Right lobe of liver (tissue), 6 donors: ENCODE results near the gene TBC1D7. TPM values are rescaled to one million over a fixed set of nuclear protein-coding genes. Genes with fewer than 3 reads are reported as not detected.

Source experiments
- ATAC-seq, 4 donors: fragments of 200-7000 bp; cut with Tn5 transposase; one replicate each; pipeline ENCODE4 v1.9.1; 2020; ENCODE audit warnings: mild to moderate bottlenecking in 4 of 4, moderate library complexity in 4 of 4
- DNase-seq, 3 donors: peaks; one replicate each; pipeline ENCODE4 v3.0.0-alpha.2; 2020
- H3K27ac ChIP-seq, 3 donors: fragments of 200-600 bp; one replicate each; pipeline ENCODE4 v1.8.0; 2022
- H3K27me3 ChIP-seq, 2 donors: fragments of 200-600 bp; one replicate each; pipeline ENCODE4 v1.8.0; 2022
- H3K36me3 ChIP-seq, 4 donors: fragments of 200-600 bp; sonication (generic) in 1 of 4; one replicate each; pipeline versions ENCODE4 v1.5.1 to v1.8.0; 2017 to 2022; ENCODE audit warnings: control low read depth in 1 of 4
- H3K4me1 ChIP-seq, 4 donors: fragments of 200-600 bp; sonication (generic) in 1 of 4; one replicate each; pipeline versions ENCODE4 v1.5.1 to v1.8.0; 2017 to 2022; ENCODE audit warnings: control low read depth in 1 of 4
- H3K4me3 ChIP-seq, 3 donors: fragments of 200-600 bp; one replicate each; pipeline ENCODE4 v1.8.0; 2022
- H3K9me3 ChIP-seq, 4 donors: fragments of 200-600 bp; sonication (generic) in 1 of 4; one replicate each; pipeline versions ENCODE4 v1.5.1 to v1.8.0; 2017 to 2022; ENCODE audit warnings: control low read depth in 1 of 4
- CTCF ChIP-seq, 4 donors: fragments of 200-600 bp in 3 of 4; fragments of 450-650 bp in 1 of 4; IDR thresholded peaks; one replicate each; pipeline versions ENCODE4 v1.5.1 to v1.8.0; 2016 to 2022; ENCODE audit warnings: antibody characterized with exemption in 4 of 4, mild to moderate bottlenecking in 2 of 4
- POLR2A ChIP-seq: fragments of 450-650 bp; IDR thresholded peaks from one replicate; pipeline ENCODE4 v1.6.1; 2017; ENCODE audit warnings: antibody characterized with exemption, mild to moderate bottlenecking
- WGBS: methylation state at CpG from one replicate; pipeline ENCODE4 v1.1.6; 2018; ENCODE audit warnings: low coverage, low lambda C conversion rate; ENCODE audit not compliant: insufficient coverage; ENCODE audit errors: missing lambda C conversion rate; 5-methylcytosine and 5-hydroxymethylcytosine counted together
- intact Hi-C, 2 donors: fragments of 100-400 bp; cut with DNase I; formaldehyde crosslinking; loops; one replicate each; pipeline versions ENCODE4 v1.11.2 to v1.14.1; 2022
- total RNA-seq, 6 experiments: library from RNA; depleted of rRNA in 2 of 6; stranded (reverse); fragments of >200 nt in 2 of 6; fragmentation: NEBNext Ultra II Directional in 3 of 6; extraction: Animal tissue kit (Norgen Biotek cat#: 25700) in 3 of 6; gene quantifications; one replicate each; pipeline versions ENCODE4 v1.1.0 to v1.2.4, GENCODE V29; 2016 to 2023
- donor health status: DM: no; HTN: yes; CAD: no.
- donor health status: DM: no; HTN: no; CAD: no.
- donor health status: DM: no; HTN: no; CAD: no.
- donor health status: DM: no; HTN: yes; CAD: no.
- donor health status: DM: no; HTN: yes; CAD: no.

The TBC1D7 gene
- total RNA-seq, 6 experiments from 2014 or later: 7.8 to 16.0 (median 9.7) TPM

- Histone ChIP-seq H3K4me1 (no peaks in the 10 kb centered on the region), H3K4me3 (no peak overlapping the region), H3K27ac (no peak overlapping the region), H3K9me3 (no peaks in the 10 kb centered on the region), H3K36me3 (no peaks in the 10 kb centered on the region), H3K27me3 (no peaks in the 10 kb centered on the region)
- intact Hi-C loops: no loop called here
- DNase-seq (no peak), ATAC-seq (peak in 1 of 4 donors; percentile 27)
- WGBS: 64% methylated on average over 6 of the region's 7 CpGs
- TF ChIP-seq CTCF (IDR thresholded peaks at IDR 0.05) (no peak), POLR2A (no peak)
These were observed 27.0 kb upstream of the TBC1D7 start for GRCh38 chr6:13355043-13355945.

GRCh38 chr6:13354331-13355042 is 26.1 kb upstream of the TBC1D7 start:
- Histone ChIP-seq H3K27me3 (no peaks in the 10 kb centered on the region), H3K27ac (no peak overlapping the region), H3K4me3 (no peak overlapping the region), H3K9me3 (no peaks in the 10 kb centered on the region), H3K36me3 (no peaks in the 10 kb centered on the region), H3K4me1 (no peaks in the 10 kb centered on the region)
- TF ChIP-seq CTCF (IDR thresholded peaks at IDR 0.05) (no peak), POLR2A (no peak)
- intact Hi-C loops: no loop called here
- WGBS: 41% methylated on average over 9 of the region's 13 CpGs
- no peak for DNase-seq
- ATAC-seq: peak; percentile 39 to 68 (median 48)

GRCh38 chr6:13352165-13352564 is 23.8 kb upstream of the TBC1D7 start:
- no peak for ATAC-seq
- DNase-seq: no peak
- Histone ChIP-seq H3K4me3 (no peak overlapping the region), H3K4me1 (no peaks in the 10 kb centered on the region), H3K9me3 (no peaks in the 10 kb centered on the region), H3K27ac (no peak overlapping the region), H3K27me3 (no peaks in the 10 kb centered on the region), H3K36me3 (no peaks in the 10 kb centered on the region)
- TF ChIP-seq POLR2A: no peak
- no peak for TF ChIP-seq CTCF (IDR thresholded peaks at IDR 0.05)
- intact Hi-C loops: no loop called here
- WGBS: 81% methylated on average over 9 of the region's 9 CpGs

- Histone ChIP-seq H3K27ac (no peak overlapping the region), H3K27me3 (no peaks in the 10 kb centered on the region), H3K9me3 (no peaks in the 10 kb centered on the region), H3K4me1 (no peaks in the 10 kb centered on the region), H3K36me3 (no peaks in the 10 kb centered on the region), H3K4me3 (no peak overlapping the region)
- TF ChIP-seq POLR2A (no peak), CTCF (IDR thresholded peaks at IDR 0.05) (no peak)
- no peak for DNase-seq
- intact Hi-C loops: no loop called here
- ATAC-seq: no peak
- 56% methylated on average over 3 of the region's 12 CpGs for WGBS
These were observed 22.9 kb upstream of the TBC1D7 start for GRCh38 chr6:13351271-13351670.
